ENCODE data around the gene ABHD13.
"Not testable (repeated sequence)": the region's sequence is repeated elsewhere in the genome, so short reads cannot be mapped to it uniquely, and the experiment has no call there.

ABHD13 gene

DNA sequence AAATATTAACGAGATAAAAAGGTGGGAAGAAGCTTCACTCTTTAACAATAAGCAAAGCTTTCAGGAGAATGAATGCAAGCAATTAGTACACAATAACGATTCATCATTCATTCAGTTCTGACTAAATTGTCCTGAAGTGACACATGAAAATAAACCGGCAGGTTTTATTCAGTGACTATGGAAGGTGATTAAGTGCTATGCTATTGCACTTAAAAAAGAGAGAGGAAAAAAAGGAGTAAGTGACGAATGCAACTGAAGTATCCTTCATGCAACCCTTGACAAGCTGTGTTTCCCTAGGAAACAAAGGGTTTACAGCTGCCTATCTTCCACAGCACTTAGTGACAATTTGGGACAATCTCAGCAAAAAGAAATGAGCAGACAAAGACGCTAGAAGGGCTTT is 4.2 kb upstream of the ABHD13 start:
- H3K9me3 Mint-ChIP-seq: peaks cover 17% of the 10 kb centered on the region
- peaks cover 30% of the 10 kb centered on the region for H3K4me1 Mint-ChIP-seq (ENCODE audit: low read depth)
- H3K4me3 Mint-ChIP-seq: peak overlapping the region; percentile 74
- DNase-seq: no peak
- H3K27me3 Mint-ChIP-seq: no peaks in the 10 kb centered on the region
- peaks cover 66% of the 10 kb centered on the region for H3K36me3 Mint-ChIP-seq (ENCODE audit: low read depth)
- H3K27ac Mint-ChIP-seq: peak overlapping the region; percentile 79

DNA sequence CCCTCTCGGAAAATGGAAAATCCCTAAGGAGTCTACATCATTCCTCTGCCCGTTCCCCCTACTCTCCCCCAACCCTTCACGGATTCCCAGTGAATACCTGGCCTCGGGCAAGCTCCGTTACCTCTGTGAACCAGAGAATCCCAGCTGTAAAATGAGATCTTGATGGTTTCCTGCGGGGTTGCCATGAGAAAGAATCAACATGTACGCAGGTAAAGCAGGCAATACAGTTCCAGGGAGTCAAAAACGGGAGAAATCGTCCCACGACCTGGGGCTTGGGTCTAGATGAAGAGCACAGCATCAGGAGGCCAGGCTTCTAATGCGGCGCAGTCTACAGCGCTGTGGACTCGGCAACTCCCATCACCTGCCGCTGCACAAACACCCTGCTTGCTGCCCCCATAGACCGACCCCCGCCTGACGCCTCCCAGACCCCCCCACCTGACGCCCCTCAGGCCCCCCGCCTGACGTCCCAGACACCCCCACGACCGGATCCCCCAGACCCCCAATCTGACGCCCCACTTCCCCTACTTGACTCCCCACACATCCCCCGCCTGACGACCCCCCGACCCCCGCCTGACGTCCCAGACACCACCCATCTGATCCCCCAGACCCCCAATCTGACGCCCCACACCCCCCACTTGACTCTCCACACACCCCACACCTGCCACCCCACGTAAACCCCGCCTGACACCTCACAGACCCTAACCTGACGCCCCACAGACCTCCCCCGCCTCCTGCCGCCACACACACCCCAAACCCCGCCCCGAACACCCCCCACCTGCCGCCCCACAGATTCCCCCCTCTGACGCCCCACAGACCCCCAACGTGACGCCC is 3.5 kb upstream of the ABHD13 start:
- peaks cover 11% of the 10 kb centered on the region for H3K9me3 Mint-ChIP-seq
- H3K4me1 Mint-ChIP-seq (ENCODE audit: low read depth): peaks cover 38% of the 10 kb centered on the region
- H3K27ac Mint-ChIP-seq: peak overlapping the region; percentile 79
- H3K27me3 Mint-ChIP-seq: no peaks in the 10 kb centered on the region
- H3K36me3 Mint-ChIP-seq (ENCODE audit: low read depth): peaks cover 62% of the 10 kb centered on the region
- DNase-seq: no peak
- peak overlapping the region; percentile 90 for H3K4me3 Mint-ChIP-seq

DNA sequence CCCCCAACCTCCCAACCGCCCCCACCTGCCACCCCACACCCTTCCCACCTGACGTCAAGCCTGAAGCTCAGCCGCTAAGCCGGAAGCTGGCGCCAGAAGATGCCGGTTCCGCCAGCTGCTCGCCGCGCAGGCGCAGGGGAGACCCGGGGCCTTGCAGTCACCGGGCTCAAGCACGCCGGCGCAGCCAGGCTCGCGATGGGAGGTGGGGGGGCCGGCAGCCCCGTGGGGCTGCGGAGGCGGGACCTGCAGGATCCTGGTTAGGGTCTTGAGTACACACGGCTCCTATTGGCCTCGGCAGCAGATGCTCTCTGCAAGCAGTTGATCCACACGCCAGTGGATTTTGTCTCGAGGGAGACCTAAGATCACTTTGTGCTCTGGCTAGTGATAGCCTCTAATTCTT is 2.8 kb upstream of the ABHD13 start, which contains the start of gene LIG4:
TSS of gene LIG4 (minus strand) at position 101 of the 400 bp plus-strand sequence. CDS start 4,268 bp downstream, outside the sequence.
- DNase-seq: peak; percentile 92
- Mint-ChIP-seq H3K4me3 (peak within 1 kb of the TSS; percentile 90), H3K4me1 (ENCODE audit: low read depth) (peaks cover 45% of the 10 kb centered on the region), H3K36me3 (ENCODE audit: low read depth) (peaks cover 54% of the 10 kb centered on the region), H3K27ac (peak within 1 kb of the TSS; percentile 89), H3K27me3 (no peaks in the 10 kb centered on the region), H3K9me3 (peaks cover 5% of the 10 kb centered on the region)

DNA sequence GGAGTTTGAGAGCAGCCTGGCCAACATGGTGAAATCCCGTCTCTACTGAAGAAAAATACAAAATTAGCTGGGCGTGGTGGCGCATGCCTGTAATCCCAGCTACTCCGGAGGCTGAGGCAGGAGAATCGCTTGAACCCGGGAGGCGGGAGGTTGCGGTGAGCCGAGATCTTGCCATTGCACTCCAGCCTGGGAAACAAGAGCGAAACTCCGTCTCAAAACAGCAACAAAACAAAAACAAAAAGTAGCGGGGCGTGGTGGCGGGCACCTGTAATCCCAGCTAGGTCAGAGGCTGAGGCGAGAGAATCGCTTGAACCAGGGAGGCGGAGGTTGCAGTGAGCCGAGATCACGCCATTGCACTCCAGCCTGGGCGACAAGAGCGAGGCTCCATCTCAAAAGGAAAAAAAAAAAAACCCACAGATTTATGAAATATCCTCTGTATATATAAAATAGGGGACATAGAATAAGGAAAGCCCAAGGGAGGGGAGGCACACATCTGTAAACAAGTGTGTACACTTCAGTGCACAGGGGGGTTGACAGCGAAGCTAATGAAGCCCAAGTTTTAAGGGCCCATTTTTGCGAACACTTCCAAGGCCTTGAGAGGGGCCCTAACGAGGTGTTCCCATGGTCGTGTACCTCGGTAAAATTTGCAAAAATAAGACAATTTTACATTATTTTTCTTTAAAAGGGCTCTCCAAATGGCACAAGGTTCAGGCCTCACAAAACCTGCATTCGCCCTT is 717 bp upstream of the ABHD13 start:
- not testable (repeated sequence) for H3K27me3 Mint-ChIP-seq, H3K9me3 Mint-ChIP-seq, DNase-seq
- Mint-ChIP-seq H3K27ac (peak overlapping the region; percentile 97), H3K4me3 (peak overlapping the region; percentile 90), H3K4me1 (ENCODE audit: low read depth) (peaks cover 56% of the 10 kb centered on the region), H3K36me3 (ENCODE audit: low read depth) (peaks cover 42% of the 10 kb centered on the region)

DNA sequence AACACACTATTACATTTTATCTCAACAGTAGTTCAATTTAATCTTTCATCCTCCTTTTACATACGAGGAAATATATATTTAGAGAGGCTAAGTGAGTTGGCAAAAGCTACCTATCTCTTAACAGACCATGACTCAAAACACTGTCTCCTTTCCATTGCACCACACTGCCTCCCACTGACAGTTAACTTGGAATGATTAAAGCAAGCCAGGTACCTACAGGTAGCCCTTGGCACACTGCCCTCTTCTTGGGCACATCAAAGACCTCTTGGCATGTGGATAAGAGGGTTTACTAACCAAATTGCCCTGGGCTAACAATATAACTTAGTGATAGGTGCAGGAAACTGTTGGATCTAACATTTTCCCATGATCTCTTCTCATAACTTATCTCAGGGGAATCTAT is 1.8 kb downstream of the ABHD13 start:
- DNase-seq: no peak
- H3K4me3 Mint-ChIP-seq: peak overlapping the region; percentile 90
- no peaks in the 10 kb centered on the region for H3K9me3 Mint-ChIP-seq
- no peaks in the 10 kb centered on the region for H3K27me3 Mint-ChIP-seq
- peak overlapping the region; percentile 92 for H3K27ac Mint-ChIP-seq
- H3K4me1 Mint-ChIP-seq (ENCODE audit: low read depth): peaks cover 65% of the 10 kb centered on the region
- peaks cover 23% of the 10 kb centered on the region for H3K36me3 Mint-ChIP-seq (ENCODE audit: low read depth)

DNA sequence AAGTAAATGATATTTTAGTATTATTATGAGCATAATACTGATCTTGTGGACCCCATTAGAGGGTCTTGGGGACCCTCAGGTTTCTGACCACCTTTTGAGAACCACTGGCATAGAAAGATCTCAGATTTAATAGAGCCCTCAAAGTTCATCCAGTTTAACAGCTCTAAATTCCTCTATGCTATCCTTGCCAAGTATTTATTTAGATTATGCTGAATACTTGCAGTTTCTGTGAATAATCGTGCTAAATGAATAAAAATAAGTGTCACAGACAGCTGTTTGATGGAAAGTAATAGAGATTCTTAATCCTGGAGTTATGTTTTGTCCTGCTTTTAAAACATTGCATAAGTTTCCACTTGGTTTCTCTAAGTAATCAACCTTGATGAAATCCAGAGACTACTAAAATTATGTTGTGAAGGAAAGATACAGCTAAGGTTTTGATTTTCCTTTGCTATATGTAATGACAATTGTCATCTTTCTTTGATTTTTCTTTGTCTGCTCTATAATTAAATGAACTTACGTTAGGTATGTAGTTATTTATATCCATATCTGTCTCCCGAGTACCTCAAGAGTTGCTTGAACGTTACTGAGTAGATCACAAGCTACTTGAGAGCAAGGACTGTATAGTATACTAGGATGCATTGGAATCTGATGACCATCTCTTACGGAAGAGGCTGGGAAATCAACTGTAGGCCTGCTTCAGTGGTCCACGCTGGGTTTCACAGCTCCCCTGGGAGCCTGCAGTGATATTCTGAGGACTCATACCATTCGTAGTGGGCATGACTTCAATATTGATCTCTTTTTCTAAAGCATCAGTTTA is 5.7 kb downstream of the ABHD13 start:
- Mint-ChIP-seq H3K9me3 (no peaks in the 10 kb centered on the region), H3K27me3 (no peaks in the 10 kb centered on the region), H3K4me1 (ENCODE audit: low read depth) (peaks cover 78% of the 10 kb centered on the region), H3K36me3 (ENCODE audit: low read depth) (peaks cover 12% of the 10 kb centered on the region), H3K27ac (no peak overlapping the region), H3K4me3 (no peak overlapping the region)
- DNase-seq: no peak

DNA sequence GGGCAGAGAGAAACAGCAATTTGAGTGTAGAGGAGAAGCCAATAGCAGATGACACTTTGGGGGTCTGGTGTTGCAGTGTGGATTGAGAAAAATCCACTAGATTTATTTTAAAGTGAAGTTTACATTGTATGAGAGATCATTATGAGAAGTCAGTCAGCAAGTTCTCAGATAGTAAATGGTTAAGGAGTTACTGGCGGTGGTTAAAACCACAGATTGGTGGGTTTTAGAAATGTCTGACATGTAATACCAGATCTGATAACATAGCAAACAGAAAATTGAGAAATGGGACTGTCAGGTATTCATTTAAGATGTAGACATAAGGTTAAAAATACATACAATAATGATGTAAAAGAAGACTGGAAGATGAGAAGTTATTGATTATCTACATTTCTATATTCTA is 7.2 kb downstream of the ABHD13 start:
- Mint-ChIP-seq H3K4me3 (no peak overlapping the region), H3K27me3 (no peaks in the 10 kb centered on the region), H3K27ac (peak overlapping the region; percentile 54), H3K4me1 (ENCODE audit: low read depth) (peaks cover 72% of the 10 kb centered on the region), H3K36me3 (ENCODE audit: low read depth) (peaks cover 24% of the 10 kb centered on the region), H3K9me3 (no peaks in the 10 kb centered on the region)
- no peak for DNase-seq

DNA sequence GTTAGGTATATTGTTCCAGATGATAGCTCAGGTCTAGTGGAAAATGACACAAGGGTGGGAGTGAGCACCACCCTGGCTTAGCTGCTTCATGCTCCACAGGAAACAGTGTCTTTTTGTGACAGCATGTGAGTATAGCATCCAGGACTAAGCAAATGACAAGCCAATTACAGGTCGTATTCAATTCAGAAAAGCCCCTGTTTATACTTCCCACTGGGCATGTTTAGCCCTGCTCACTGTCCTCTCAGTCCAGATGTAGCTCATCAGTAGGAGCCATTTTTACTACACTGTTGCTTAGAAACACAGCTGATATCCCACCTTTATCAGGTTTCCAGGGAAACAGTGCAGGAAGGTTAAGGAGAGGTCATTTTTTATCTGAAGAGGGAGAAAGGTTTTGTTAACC is 8.0 kb downstream of the ABHD13 start:
- peaks cover 67% of the 10 kb centered on the region for H3K4me1 Mint-ChIP-seq (ENCODE audit: low read depth)
- no peaks in the 10 kb centered on the region for H3K27me3 Mint-ChIP-seq
- H3K9me3 Mint-ChIP-seq: no peaks in the 10 kb centered on the region
- peak overlapping the region; percentile 8 for H3K27ac Mint-ChIP-seq
- DNase-seq: no peak
- no peak overlapping the region for H3K4me3 Mint-ChIP-seq
- H3K36me3 Mint-ChIP-seq (ENCODE audit: low read depth): peaks cover 29% of the 10 kb centered on the region

DNA sequence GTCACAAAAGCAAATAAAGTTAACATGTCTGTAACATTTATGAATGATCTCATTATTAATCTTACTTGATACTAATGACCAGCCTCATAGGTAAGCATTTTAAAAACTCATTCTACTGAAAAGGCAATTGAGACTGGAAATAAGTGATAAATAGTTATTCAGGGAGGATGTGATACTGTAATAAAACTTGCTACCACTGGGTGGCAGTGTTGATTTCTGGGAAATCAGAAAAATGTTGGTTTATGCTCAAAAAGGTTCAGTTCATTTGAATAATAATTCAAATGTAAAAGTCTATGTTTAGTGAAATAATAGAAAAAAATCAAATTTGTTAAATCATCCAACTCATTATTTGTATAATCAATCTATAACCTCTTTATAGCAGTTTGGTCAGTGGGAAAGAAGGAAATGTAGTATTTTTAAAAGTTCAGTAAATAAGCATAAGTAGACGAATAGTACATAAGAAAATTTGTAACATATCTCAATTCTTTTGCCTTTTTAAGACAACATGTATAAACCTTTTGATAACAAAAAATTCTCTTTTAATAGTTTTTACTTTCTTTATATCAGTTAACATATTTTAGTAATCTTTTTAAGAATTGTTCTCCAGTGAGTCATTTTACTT is 9.6 kb downstream of the ABHD13 start:
- Mint-ChIP-seq H3K9me3 (no peaks in the 10 kb centered on the region), H3K27ac (no peak overlapping the region), H3K4me1 (ENCODE audit: low read depth) (peaks cover 59% of the 10 kb centered on the region), H3K27me3 (no peaks in the 10 kb centered on the region), H3K36me3 (ENCODE audit: low read depth) (peaks cover 28% of the 10 kb centered on the region), H3K4me3 (no peak overlapping the region)
- DNase-seq: no peak

DNA sequence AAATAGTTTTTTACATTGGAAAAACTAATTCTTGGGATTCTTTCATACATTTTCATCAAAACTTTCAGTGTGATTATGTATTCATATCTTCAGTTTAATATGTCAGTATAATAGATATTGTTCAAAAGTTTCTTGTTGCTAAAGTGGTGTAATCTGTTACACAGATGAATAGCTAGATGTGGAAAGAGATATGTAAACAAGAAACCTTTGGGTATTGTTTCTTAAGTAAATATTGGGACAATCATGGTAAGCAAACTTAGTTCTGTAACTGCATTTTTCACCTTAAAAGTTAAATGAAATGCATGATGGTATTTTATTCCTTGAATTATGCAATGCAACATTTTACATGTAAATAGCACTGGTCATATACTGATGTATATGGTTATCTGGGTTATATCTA is 12.2 kb downstream of the ABHD13 start:
- no peak overlapping the region for H3K27ac Mint-ChIP-seq
- no peaks in the 10 kb centered on the region for H3K27me3 Mint-ChIP-seq
- H3K9me3 Mint-ChIP-seq: no peaks in the 10 kb centered on the region
- peaks cover 38% of the 10 kb centered on the region for H3K4me1 Mint-ChIP-seq (ENCODE audit: low read depth)
- DNase-seq: no peak
- H3K4me3 Mint-ChIP-seq: no peak overlapping the region
- peaks cover 40% of the 10 kb centered on the region for H3K36me3 Mint-ChIP-seq (ENCODE audit: low read depth)

DNA sequence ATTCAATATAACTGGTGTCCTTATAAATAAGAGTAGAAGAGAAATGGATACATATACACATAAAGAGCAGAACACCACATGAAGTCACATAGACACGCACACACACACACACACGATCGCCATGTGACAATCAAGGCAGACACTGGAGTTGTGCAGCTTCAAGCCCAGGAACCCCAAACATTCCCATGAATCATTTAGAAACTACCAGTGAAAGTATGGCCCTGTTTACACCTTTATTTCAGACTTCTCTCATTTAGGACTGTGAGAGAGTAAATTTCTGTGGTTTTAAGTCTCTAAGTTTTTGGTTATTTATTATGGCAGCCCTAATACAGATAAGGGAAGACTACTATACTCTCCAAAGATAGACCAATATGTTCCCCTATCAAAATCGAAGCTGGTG is 31.0 kb downstream of the ABHD13 start:
- no peaks in the 10 kb centered on the region for H3K27me3 Mint-ChIP-seq
- no peak overlapping the region for H3K27ac Mint-ChIP-seq
- H3K36me3 Mint-ChIP-seq (ENCODE audit: low read depth): peaks cover 12% of the 10 kb centered on the region
- no peak for DNase-seq
- peaks cover 7% of the 10 kb centered on the region for H3K4me1 Mint-ChIP-seq (ENCODE audit: low read depth)
- no peak overlapping the region for H3K4me3 Mint-ChIP-seq
- H3K9me3 Mint-ChIP-seq: peaks cover 30% of the 10 kb centered on the region

DNA sequence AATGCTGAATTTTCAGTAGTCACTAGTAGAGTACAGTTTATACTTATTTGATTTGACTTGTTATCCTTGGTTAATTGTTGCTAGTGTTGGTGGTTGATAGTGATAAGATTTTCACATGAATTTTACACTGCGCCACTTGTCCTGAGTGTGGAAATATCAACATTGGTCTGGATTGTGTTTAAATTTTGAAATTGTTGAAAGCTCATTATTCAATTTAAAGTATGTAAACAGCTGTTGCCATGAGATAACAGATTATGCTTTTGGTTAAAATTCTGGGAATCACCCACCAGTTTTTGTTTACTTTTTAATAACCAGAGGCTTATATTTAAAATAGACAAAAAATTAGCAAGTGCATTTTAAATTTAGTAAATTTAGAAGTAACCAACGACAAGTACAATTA is 39.1 kb downstream of the ABHD13 start:
- Mint-ChIP-seq H3K4me1 (ENCODE audit: low read depth) (peaks cover 3% of the 10 kb centered on the region), H3K4me3 (no peak overlapping the region), H3K9me3 (no peaks in the 10 kb centered on the region), H3K27ac (no peak overlapping the region), H3K36me3 (ENCODE audit: low read depth) (peaks cover 15% of the 10 kb centered on the region), H3K27me3 (no peaks in the 10 kb centered on the region)
- DNase-seq: no peak

DNA sequence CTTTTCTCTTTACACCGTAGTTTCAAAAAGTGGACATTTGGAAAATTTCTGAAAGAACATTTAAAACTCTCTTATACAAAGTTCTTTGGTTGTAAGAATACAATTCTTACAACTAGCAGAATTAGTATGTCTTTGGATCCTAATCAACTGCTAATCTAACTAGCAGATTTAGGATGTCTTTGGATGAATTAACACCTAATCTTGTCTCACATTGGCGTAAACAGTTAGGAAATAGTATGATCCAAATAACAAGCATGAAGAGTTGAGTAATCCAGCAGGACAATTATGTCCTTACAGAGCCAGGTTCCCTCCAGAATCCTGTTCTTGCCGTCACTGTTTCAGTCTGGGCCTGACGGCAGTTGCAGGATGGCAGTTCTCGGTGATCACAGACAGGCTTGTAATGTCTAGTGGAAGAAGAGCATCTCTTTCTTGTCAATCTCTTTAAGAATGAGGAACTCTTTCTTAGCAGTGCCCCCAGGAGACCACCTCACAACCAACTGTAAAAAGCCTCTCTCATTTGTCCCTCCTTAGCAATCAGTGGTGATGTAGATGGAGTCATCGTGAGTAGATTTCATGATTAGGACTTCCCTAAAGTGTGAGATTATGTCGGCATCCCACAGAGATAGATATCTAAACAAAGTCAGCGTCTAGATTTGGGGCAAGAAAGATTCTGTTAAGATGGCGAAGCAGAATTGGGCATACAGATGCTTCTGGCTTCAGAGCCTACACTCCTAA is 45.6 kb downstream of the ABHD13 start:
- no peak overlapping the region for H3K4me3 Mint-ChIP-seq
- no peak for DNase-seq
- H3K27ac Mint-ChIP-seq: no peak overlapping the region
- H3K4me1 Mint-ChIP-seq (ENCODE audit: low read depth): peaks cover 22% of the 10 kb centered on the region
- no peaks in the 10 kb centered on the region for H3K27me3 Mint-ChIP-seq
- H3K9me3 Mint-ChIP-seq: no peaks in the 10 kb centered on the region
- H3K36me3 Mint-ChIP-seq (ENCODE audit: low read depth): peaks cover 3% of the 10 kb centered on the region
